Hair follicular keratinocyte (primary cell): ENCODE data around the gene SCAMP4. TPM values are rescaled to one million over a fixed set of nuclear protein-coding genes. Genes with fewer than 3 reads are reported as not detected.

Source experiments
- total RNA-seq: library from RNA; depleted of rRNA; stranded (reverse); fragments of >200 nt; gene quantifications from 2 replicates; pipeline ENCODE4 v1.2.3, GENCODE V29; 2015

The SCAMP4 gene
- total RNA-seq = 54.4 and 68.6 TPM in 2 replicates

DNA sequence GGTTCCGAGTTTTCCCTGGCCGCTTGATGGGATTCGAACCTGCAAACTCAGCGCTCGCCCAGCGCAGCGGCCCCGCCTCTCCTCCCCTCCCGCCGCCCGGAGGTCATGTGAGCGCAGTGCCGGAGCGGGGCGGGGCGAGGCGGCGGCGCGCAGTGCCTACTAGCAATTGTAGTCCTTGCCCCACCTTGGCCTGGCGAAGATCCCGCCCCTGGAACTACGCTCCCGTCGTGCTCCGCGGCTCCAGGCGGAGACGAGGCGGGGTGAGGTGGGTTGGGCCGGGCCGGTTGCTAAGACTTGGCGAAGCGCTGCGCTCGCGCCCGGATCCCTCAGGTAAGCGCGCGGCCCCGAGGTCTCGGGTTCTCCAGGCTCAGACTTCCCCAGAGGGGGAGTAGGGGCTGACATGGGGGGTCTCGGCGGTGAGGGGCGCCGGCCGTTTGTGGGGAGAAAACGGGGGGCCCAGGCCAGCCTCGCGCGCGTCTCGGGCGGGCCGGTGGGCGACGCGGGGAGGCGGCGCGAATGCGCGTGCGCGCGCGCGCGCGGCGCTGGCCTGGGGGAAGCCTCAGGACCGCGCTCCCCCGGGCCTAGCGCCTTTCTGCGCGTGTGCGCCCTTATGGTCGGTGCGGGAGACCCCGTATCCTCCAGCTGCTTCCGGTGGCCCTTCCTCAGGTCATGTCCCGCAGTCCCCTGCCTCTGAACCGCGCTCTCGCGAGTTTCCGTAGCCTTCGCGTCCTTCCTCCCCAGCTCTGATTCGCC lies at the start of gene SCAMP4, which contains the start of gene ADAT3:
Gene SCAMP4, plus strand, starts transcription at position 290 of the 753 bp plus-strand sequence. CDS start 9,621 bp downstream, outside the sequence.
Gene ADAT3, plus strand, starts transcription at position 290 of the 753 bp plus-strand sequence. CDS start 6,649 bp downstream, outside the sequence.

DNA sequence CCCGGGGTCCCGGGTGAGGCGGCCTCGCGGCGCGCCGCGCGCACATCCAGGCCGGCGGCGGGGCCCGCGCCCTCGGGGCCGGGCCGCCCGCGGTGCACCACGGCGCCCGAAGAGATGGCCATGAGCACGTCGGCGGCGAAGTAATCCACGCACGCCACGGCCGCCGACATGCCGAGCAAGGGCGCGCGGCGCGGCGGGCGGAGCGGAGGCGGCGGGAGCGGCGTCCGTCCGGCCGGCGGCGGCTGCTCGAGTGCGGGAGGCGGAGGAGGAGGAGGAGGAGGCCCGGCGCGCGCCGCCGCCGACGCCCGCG lies 41.9 kb upstream of the SCAMP4 start, which contains the start of gene KLF16:
Gene KLF16, minus strand, starts transcription at position 252 of the 310 bp plus-strand sequence. Its CDS starts 82 bp downstream, at position 170.

DNA sequence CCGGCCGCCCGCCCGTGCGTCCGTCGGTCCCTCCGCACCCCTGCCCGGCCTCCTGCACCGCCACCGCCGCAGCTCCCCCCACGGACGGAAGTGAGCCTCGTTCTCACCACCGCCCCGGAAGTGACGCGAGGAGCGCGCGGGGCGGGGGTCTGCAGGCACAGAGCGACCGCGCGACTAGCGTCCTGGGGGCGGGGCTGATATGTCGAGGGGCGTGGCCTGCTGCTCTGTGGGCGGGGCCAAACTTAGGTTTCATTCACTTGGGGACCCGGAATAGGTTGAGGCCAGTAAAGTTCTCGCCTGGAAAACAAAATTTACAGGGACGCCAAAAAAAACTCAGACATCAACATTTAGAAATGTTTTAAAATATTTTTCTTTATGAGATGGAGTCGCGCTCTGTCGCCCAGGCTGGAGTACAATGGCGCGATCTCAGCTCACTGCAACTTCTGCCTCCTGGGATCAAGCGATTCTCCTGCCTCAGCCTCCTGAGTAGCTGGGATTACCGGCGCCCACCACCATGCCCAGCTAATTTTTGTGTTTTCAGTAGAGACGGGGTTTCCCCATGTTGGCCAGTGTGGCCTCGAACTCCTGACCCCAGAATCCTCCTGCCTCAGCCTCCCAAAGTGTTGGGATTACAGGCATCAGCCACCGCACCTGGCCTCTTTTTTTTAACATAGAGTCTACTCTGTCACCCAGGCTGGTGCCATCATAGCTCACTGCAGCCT lies 19.6 kb upstream of the SCAMP4 start, which contains the start of gene ABHD17A:
Gene ABHD17A, minus strand, starts transcription at position 99 of the 722 bp plus-strand sequence. CDS start 3,930 bp downstream, outside the sequence.

GRCh38 chr19:1941146-1942077 lies 36.2 kb downstream of the SCAMP4 start, which contains the start of gene CSNK1G2:
CSNK1G2 (plus strand) TSS chr19:1941172; CDS start chr19:1969773, 28,601 bp downstream.

Other genes starting within 250 kb of the SCAMP4 start
- not detected in 2 replicates for gene ONECUT3, start 151.9 kb upstream of the SCAMP4 start, total RNA-seq
- 0.49 and 1.6 TPM in 2 replicates for gene ATP8B3, start 93.1 kb upstream of the SCAMP4 start, total RNA-seq
- 11.6 and 12.2 TPM in 2 replicates for gene REXO1, start 56.9 kb upstream of the SCAMP4 start, total RNA-seq
- 19.4 and 22.3 TPM in 2 replicates for gene KLF16, start 41.8 kb upstream of the SCAMP4 start, total RNA-seq
- gene ABHD17A, start 19.9 kb upstream of the SCAMP4 start, total RNA-seq = 131 and 133 TPM in 2 replicates
- 4.8 and 5.1 TPM in 2 replicates for gene ADAT3, start within 50 bp of the SCAMP4 start, total RNA-seq
- 76.0 and 79.1 TPM in 2 replicates for gene CSNK1G2, start 35.8 kb downstream of the SCAMP4 start, total RNA-seq
- gene BTBD2, start 110.3 kb downstream of the SCAMP4 start, total RNA-seq = 61.7 and 66.2 TPM in 2 replicates
- gene MKNK2, start 145.8 kb downstream of the SCAMP4 start, total RNA-seq = 115 and 149 TPM in 2 replicates
- gene MOB3A, start 190.9 kb downstream of the SCAMP4 start, total RNA-seq = 44.3 and 46.5 TPM in 2 replicates
- 0.70 and 1.1 TPM in 2 replicates for gene IZUMO4, start 191.5 kb downstream of the SCAMP4 start, total RNA-seq
- 83.1 and 86.9 TPM in 2 replicates for gene AP3D1, start 246.2 kb downstream of the SCAMP4 start, total RNA-seq